Measurements from ENCODE around the gene PDCD10.

The PDCD10 gene

DNA sequence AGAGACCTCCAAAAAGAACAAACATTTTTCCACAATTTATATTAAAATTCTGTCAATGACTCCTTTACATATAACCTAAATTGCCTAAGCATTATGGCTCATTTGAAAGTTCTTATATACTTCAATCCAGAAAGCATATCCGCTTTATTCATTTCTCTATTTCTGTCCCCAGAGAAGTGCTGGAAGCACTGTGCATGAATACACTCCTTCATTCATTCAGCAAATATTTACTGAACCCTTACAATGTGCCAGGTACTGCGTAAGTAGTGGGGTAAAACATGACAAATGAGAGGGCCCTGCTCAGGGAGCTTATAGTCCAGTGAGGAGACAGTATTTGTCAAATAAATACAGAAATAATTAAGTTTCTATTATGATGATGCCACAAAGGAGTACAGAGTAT is 3.3 kb downstream of the PDCD10 start:
- H3K4me1 ChIP-seq (ENCODE audit: insufficient read depth, poor library complexity, severe bottlenecking) = peaks cover 34% of the 10 kb centered on the region
- H3K9me3 ChIP-seq (ENCODE audit: severe bottlenecking) = no peaks in the 10 kb centered on the region
- ATAC-seq (ENCODE audit: low read depth) = no peak
- TF ChIP-seq, protein P1, sequence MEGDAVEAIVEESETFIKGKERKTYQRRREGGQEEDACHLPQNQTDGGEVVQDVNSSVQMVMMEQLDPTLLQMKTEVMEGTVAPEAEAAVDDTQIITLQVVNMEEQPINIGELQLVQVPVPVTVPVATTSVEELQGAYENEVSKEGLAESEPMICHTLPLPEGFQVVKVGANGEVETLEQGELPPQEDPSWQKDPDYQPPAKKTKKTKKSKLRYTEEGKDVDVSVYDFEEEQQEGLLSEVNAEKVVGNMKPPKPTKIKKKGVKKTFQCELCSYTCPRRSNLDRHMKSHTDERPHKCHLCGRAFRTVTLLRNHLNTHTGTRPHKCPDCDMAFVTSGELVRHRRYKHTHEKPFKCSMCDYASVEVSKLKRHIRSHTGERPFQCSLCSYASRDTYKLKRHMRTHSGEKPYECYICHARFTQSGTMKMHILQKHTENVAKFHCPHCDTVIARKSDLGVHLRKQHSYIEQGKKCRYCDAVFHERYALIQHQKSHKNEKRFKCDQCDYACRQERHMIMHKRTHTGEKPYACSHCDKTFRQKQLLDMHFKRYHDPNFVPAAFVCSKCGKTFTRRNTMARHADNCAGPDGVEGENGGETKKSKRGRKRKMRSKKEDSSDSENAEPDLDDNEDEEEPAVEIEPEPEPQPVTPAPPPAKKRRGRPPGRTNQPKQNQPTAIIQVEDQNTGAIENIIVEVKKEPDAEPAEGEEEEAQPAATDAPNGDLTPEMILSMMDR (IDR thresholded peaks at IDR 0.05; ENCODE audit: poor library complexity, severe bottlenecking) = no peak
- H3K36me3 ChIP-seq (ENCODE audit: low read depth) = peaks cover 26% of the 10 kb centered on the region
- no peak overlapping the region for H3K4me3 ChIP-seq (ENCODE audit: severe bottlenecking)
- no peaks in the 10 kb centered on the region for H3K27me3 ChIP-seq (ENCODE audit: insufficient read depth, poor library complexity, severe bottlenecking)
- no peak overlapping the region for H3K27ac ChIP-seq (ENCODE audit: poor library complexity, severe bottlenecking)
- DNase-seq (ENCODE audit: low spot score) = no peak

DNA sequence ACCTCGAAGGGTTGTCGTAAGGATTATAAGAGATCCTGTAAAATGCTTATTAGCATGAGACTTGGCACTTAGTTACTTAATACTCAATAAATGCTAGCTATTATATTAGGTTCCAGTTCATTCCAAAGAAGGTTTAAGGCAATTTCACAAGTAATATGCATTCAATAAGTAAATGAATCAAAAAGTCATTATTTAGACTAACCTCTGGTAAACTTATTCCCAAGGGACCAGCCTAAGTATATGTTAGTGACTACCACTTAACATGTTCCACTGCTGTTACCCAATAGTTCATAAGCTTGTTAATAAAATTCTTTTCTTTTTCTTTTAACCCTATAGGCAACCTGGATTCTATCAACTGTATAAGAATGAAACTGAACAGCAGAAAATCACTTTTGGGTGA is 5.1 kb downstream of the PDCD10 start:
- Histone ChIP-seq H3K36me3 (ENCODE audit: low read depth) (peaks cover 26% of the 10 kb centered on the region), H3K4me3 (ENCODE audit: severe bottlenecking) (no peak overlapping the region), H3K27ac (ENCODE audit: poor library complexity, severe bottlenecking) (no peak overlapping the region), H3K27me3 (ENCODE audit: insufficient read depth, poor library complexity, severe bottlenecking) (no peaks in the 10 kb centered on the region), H3K9me3 (ENCODE audit: severe bottlenecking) (no peaks in the 10 kb centered on the region), H3K4me1 (ENCODE audit: insufficient read depth, poor library complexity, severe bottlenecking) (peaks cover 34% of the 10 kb centered on the region)
- TF ChIP-seq, protein P1 (IDR thresholded peaks at IDR 0.05; ENCODE audit: poor library complexity, severe bottlenecking) = no peak
- ATAC-seq (ENCODE audit: low read depth) (no peak), DNase-seq (ENCODE audit: low spot score) (no peak)

DNA sequence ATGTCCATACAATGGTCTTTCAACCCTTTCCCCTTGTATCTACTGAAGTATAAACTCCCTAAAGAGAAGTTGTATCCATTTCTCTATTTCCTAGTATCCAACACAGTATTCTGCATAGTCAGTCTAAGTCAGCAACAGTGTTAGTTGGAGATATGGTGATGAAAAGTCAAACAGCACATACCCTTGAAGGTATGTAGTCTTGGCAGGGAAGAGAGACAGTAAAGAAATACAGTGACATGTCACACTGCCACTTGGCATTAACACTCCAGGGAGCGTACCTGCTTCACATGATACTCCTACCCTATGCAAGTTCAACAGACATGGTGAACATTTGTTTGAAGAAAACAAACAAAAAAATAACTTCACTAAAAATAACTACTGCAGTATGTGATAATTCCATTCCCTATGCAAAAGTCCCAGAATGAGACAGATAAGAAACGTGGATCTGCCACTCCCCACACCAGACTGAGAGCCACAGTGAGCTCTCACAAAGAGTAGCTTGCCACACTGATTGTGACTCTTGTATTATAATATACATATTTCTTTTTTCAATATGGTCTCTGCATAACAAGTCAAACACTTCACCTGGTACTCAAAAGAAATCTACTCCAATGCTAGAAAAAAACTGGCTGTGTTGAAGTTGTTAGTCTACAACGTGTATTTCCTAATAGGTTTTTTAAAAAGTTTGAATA is 5.9 kb downstream of the PDCD10 start:
- Histone ChIP-seq H3K27ac (ENCODE audit: poor library complexity, severe bottlenecking) (no peak overlapping the region), H3K27me3 (ENCODE audit: insufficient read depth, poor library complexity, severe bottlenecking) (no peaks in the 10 kb centered on the region), H3K9me3 (ENCODE audit: severe bottlenecking) (no peaks in the 10 kb centered on the region), H3K4me3 (ENCODE audit: severe bottlenecking) (no peak overlapping the region), H3K4me1 (ENCODE audit: insufficient read depth, poor library complexity, severe bottlenecking) (peaks cover 34% of the 10 kb centered on the region), H3K36me3 (ENCODE audit: low read depth) (peaks cover 33% of the 10 kb centered on the region)
- ATAC-seq (ENCODE audit: low read depth) (peak; percentile 11; the same call in 1 of the 3 replicates), DNase-seq (ENCODE audit: low spot score) (no peak)
- TF ChIP-seq, protein P1 (IDR thresholded peaks at IDR 0.05; ENCODE audit: poor library complexity, severe bottlenecking) = no peak

DNA sequence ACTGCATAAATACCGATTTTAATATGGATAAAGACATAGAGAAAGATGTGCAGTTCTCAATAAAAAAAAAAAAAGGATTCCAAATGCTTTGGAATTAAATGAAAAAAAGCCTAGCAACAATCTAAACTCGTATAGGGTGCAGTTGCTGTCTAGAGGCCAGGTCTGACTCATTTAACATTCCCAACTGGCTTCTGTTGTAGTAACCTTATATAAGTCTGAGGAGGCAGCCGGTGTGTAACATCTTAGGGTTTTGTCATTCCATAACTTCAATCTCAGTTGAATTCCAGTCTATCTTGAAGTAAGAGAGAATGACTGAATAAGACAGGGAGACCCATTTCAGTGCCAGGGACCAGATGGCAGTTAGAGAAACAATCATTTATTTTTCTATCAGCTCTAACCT is 6.5 kb downstream of the PDCD10 start:
- peak; percentile 98 for ATAC-seq (ENCODE audit: low read depth)

DNA sequence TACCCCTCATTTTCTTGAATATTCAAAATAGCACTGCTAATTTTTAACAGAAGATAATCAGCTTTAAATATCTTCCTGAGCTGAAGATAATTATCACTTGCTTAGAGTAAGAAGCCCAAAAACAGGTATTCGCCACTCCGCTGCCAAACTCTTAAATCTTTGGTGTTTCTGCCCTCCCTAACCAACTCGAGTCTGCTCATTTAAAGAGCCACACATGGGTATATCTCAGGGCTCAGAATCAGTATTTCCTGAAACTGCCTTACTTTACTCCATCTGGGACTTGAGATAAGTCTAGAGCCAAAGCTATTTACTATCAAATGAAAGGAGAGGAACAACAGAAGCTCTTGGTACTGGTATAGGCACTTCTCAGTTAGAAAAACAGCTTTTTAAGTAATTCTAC is 10.8 kb downstream of the PDCD10 start:
- TF ChIP-seq, protein P1 (IDR thresholded peaks at IDR 0.05; ENCODE audit: poor library complexity, severe bottlenecking) = no peak
- DNase-seq (ENCODE audit: low spot score) (no peak), ATAC-seq (ENCODE audit: low read depth) (no peak)
- Histone ChIP-seq H3K27me3 (ENCODE audit: insufficient read depth, poor library complexity, severe bottlenecking) (no peaks in the 10 kb centered on the region), H3K4me3 (ENCODE audit: severe bottlenecking) (no peak overlapping the region), H3K27ac (ENCODE audit: poor library complexity, severe bottlenecking) (no peak overlapping the region), H3K36me3 (ENCODE audit: low read depth) (peaks cover 46% of the 10 kb centered on the region), H3K4me1 (ENCODE audit: insufficient read depth, poor library complexity, severe bottlenecking) (peaks cover 14% of the 10 kb centered on the region), H3K9me3 (ENCODE audit: severe bottlenecking) (no peaks in the 10 kb centered on the region)

More for the DNA sequence above, 6.5 kb downstream of the PDCD10 start:
- Histone ChIP-seq H3K4me3 (ENCODE audit: severe bottlenecking) (no peak overlapping the region), H3K9me3 (ENCODE audit: severe bottlenecking) (no peaks in the 10 kb centered on the region), H3K4me1 (ENCODE audit: insufficient read depth, poor library complexity, severe bottlenecking) (peaks cover 34% of the 10 kb centered on the region), H3K27me3 (ENCODE audit: insufficient read depth, poor library complexity, severe bottlenecking) (no peaks in the 10 kb centered on the region), H3K36me3 (ENCODE audit: low read depth) (peaks cover 29% of the 10 kb centered on the region), H3K27ac (ENCODE audit: poor library complexity, severe bottlenecking) (no peak overlapping the region)
- TF ChIP-seq, protein P1 (IDR thresholded peaks at IDR 0.05; ENCODE audit: poor library complexity, severe bottlenecking) = no peak
- no peak for DNase-seq (ENCODE audit: low spot score)

All from RWPE2 (cell line).